ENCODE data around the gene ALPK3.

DNA sequence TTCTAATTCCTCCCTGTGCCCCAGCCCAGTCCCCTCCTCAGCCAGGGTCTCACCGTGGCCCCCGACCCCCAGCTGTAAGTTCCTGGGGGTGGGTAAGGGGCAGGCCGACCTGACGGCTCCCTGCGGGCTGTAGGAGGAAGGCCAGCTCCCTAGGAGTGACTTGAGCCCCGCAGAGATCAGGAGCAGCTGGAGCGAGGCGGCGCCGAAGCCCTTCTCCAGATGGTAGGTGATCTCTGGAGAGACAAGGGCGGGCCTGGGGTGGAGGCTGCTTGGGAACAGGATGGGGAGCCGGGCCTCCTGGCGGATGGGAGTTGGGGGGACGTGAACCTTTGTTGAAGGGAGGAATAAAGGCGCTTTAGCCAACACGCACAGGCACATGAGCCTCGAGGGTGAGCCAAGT is 71.5 kb downstream of the ALPK3 start:
- TF ChIP-seq EZH2phosphoT487 (IDR thresholded peaks at IDR 0.05) (no peak), EZH2 (IDR thresholded peaks at IDR 0.05) (no peak)
- TF ChIP-seq, protein P1, sequence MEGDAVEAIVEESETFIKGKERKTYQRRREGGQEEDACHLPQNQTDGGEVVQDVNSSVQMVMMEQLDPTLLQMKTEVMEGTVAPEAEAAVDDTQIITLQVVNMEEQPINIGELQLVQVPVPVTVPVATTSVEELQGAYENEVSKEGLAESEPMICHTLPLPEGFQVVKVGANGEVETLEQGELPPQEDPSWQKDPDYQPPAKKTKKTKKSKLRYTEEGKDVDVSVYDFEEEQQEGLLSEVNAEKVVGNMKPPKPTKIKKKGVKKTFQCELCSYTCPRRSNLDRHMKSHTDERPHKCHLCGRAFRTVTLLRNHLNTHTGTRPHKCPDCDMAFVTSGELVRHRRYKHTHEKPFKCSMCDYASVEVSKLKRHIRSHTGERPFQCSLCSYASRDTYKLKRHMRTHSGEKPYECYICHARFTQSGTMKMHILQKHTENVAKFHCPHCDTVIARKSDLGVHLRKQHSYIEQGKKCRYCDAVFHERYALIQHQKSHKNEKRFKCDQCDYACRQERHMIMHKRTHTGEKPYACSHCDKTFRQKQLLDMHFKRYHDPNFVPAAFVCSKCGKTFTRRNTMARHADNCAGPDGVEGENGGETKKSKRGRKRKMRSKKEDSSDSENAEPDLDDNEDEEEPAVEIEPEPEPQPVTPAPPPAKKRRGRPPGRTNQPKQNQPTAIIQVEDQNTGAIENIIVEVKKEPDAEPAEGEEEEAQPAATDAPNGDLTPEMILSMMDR (IDR thresholded peaks at IDR 0.05), result no peak

All from neural progenitor cell (in vitro differentiated cells).